Measurements from ENCODE around the gene HNF1B.

Gene HNF1B

GRCh38 chr17:37708008-37708615 lies 36.7 kb downstream of the HNF1B start:
- Histone ChIP-seq H3K4me1 (ENCODE audit: insufficient read depth, low read length, severe bottlenecking) (no peaks in the 10 kb centered on the region), H3F3A (ENCODE audit: insufficient read depth, low read length) (no peaks in the 10 kb centered on the region), H3K9me3 (ENCODE audit: low read length) (no peaks in the 10 kb centered on the region), H3K9me2 (ENCODE audit: low read depth, low read length) (no peaks in the 10 kb centered on the region), H3K4me3 (ENCODE audit: low read depth, low read length, poor library complexity, severe bottlenecking) (no peak overlapping the region), H4K20me1 (ENCODE audit: insufficient read depth, low read length) (no peaks in the 10 kb centered on the region), H3K79me2 (ENCODE audit: insufficient read depth, low read length) (no peaks in the 10 kb centered on the region), H3K27ac (ENCODE audit: low read depth, low read length, poor library complexity, severe bottlenecking) (no peak overlapping the region), H3K9ac (ENCODE audit: low read length) (no peak overlapping the region), H2AFZ (ENCODE audit: low read length) (no peak overlapping the region), H3K36me3 (ENCODE audit: insufficient read depth, low read length) (no peaks in the 10 kb centered on the region), H3K4me2 (ENCODE audit: low read length) (no peak overlapping the region), H3K27me3 (ENCODE audit: insufficient read depth, low read length) (no peaks in the 10 kb centered on the region; the same call in 1 of the 2 replicates)
- no peak for TF ChIP-seq EZH2 (IDR thresholded peaks at IDR 0.05; ENCODE audit: borderline replicate concordance, low read length)
- TF ChIP-seq, protein P1, sequence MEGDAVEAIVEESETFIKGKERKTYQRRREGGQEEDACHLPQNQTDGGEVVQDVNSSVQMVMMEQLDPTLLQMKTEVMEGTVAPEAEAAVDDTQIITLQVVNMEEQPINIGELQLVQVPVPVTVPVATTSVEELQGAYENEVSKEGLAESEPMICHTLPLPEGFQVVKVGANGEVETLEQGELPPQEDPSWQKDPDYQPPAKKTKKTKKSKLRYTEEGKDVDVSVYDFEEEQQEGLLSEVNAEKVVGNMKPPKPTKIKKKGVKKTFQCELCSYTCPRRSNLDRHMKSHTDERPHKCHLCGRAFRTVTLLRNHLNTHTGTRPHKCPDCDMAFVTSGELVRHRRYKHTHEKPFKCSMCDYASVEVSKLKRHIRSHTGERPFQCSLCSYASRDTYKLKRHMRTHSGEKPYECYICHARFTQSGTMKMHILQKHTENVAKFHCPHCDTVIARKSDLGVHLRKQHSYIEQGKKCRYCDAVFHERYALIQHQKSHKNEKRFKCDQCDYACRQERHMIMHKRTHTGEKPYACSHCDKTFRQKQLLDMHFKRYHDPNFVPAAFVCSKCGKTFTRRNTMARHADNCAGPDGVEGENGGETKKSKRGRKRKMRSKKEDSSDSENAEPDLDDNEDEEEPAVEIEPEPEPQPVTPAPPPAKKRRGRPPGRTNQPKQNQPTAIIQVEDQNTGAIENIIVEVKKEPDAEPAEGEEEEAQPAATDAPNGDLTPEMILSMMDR (IDR thresholded peaks at IDR 0.05; ENCODE audit: low read length): no peak

DNA sequence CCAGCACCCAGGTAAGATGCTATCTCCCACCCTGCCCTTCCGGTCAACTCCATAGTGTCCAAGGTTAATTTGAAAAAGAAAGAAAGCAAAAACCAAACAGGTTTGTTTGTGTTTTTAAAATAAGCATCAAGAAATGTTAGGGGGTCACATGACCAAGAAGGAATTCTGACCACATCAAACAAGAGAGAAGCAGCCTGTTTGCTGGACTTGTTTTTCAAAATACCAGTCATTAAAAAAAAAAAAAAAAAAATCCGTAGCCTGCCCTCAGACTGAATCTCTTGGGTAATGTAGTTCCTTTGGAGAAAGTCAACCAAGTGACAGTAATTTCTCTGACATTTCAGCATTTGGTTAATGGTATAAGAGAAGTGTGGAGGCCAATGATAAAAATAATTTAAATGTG lies 38.4 kb downstream of the HNF1B start:
- no peak overlapping the region for H3K4me2 ChIP-seq (ENCODE audit: low read length)
- H3K9me3 ChIP-seq (ENCODE audit: low read length): no peaks in the 10 kb centered on the region
- H2AFZ ChIP-seq (ENCODE audit: low read length): no peak overlapping the region
- H3K36me3 ChIP-seq (ENCODE audit: insufficient read depth, low read length): no peaks in the 10 kb centered on the region
- no peaks in the 10 kb centered on the region for H3K9me2 ChIP-seq (ENCODE audit: low read depth, low read length)
- no peaks in the 10 kb centered on the region for H3F3A ChIP-seq (ENCODE audit: insufficient read depth, low read length)
- H3K27me3 ChIP-seq (ENCODE audit: insufficient read depth, low read length): no peaks in the 10 kb centered on the region; the same call in 1 of the 2 replicates
- H3K9ac ChIP-seq (ENCODE audit: low read length): no peak overlapping the region
- H3K4me3 ChIP-seq (ENCODE audit: low read depth, low read length, poor library complexity, severe bottlenecking): no peak overlapping the region
- no peaks in the 10 kb centered on the region for H3K79me2 ChIP-seq (ENCODE audit: insufficient read depth, low read length)
- peaks cover 5% of the 10 kb centered on the region for H3K4me1 ChIP-seq (ENCODE audit: insufficient read depth, low read length, severe bottlenecking)
- no peak overlapping the region for H3K27ac ChIP-seq (ENCODE audit: low read depth, low read length, poor library complexity, severe bottlenecking)
- H4K20me1 ChIP-seq (ENCODE audit: insufficient read depth, low read length): no peaks in the 10 kb centered on the region
- TF ChIP-seq EZH2 (IDR thresholded peaks at IDR 0.05; ENCODE audit: borderline replicate concordance, low read length): no peak
- TF ChIP-seq, protein P1 (IDR thresholded peaks at IDR 0.05; ENCODE audit: low read length): no peak

GRCh38 chr17:37702598-37702997 lies 42.3 kb downstream of the HNF1B start:
- no peaks in the 10 kb centered on the region for H3K9me3 ChIP-seq (ENCODE audit: low read length)
- no peaks in the 10 kb centered on the region for H3K36me3 ChIP-seq (ENCODE audit: insufficient read depth, low read length)
- no peaks in the 10 kb centered on the region for H4K20me1 ChIP-seq (ENCODE audit: insufficient read depth, low read length)
- no peak overlapping the region for H3K27ac ChIP-seq (ENCODE audit: low read depth, low read length, poor library complexity, severe bottlenecking)
- no peak overlapping the region for H2AFZ ChIP-seq (ENCODE audit: low read length)
- TF ChIP-seq, protein P1 (IDR thresholded peaks at IDR 0.05; ENCODE audit: low read length): no peak
- TF ChIP-seq EZH2 (IDR thresholded peaks at IDR 0.05; ENCODE audit: borderline replicate concordance, low read length): no peak
- H3K27me3 ChIP-seq (ENCODE audit: insufficient read depth, low read length): 0 out of 2 replicates have a peak, but pooled peaks cover 3% of the 10 kb centered on the region
- no peak overlapping the region for H3K9ac ChIP-seq (ENCODE audit: low read length)
- H3K9me2 ChIP-seq (ENCODE audit: low read depth, low read length): no peaks in the 10 kb centered on the region
- H3K4me1 ChIP-seq (ENCODE audit: insufficient read depth, low read length, severe bottlenecking): peaks cover 8% of the 10 kb centered on the region
- no peak overlapping the region for H3K4me2 ChIP-seq (ENCODE audit: low read length)
- no peak overlapping the region for H3K4me3 ChIP-seq (ENCODE audit: low read depth, low read length, poor library complexity, severe bottlenecking)
- H3F3A ChIP-seq (ENCODE audit: insufficient read depth, low read length): no peaks in the 10 kb centered on the region
- H3K79me2 ChIP-seq (ENCODE audit: insufficient read depth, low read length): no peaks in the 10 kb centered on the region
